ENCODE results near the gene ACSBG1.

GRCh38 chr15:78236491-78236890 lies 2.1 kb upstream of the ACSBG1 start:
- TF ChIP-seq POLR2A (IDR thresholded peaks at IDR 0.05; ENCODE audit: low read depth, low read length) (no peak), TAF1 (IDR thresholded peaks at IDR 0.05; ENCODE audit: borderline replicate concordance, low read depth, low read length) (no peak)

Measured in GM12892 (cell line).